ENCODE results near the gene HOXA13. TPM values are rescaled to one million over a fixed set of nuclear protein-coding genes. Genes with fewer than 3 reads are reported as not detected.

HOXA13 gene
- total RNA-seq, 1 donor from 2014 or later = 1.4 TPM

DNA sequence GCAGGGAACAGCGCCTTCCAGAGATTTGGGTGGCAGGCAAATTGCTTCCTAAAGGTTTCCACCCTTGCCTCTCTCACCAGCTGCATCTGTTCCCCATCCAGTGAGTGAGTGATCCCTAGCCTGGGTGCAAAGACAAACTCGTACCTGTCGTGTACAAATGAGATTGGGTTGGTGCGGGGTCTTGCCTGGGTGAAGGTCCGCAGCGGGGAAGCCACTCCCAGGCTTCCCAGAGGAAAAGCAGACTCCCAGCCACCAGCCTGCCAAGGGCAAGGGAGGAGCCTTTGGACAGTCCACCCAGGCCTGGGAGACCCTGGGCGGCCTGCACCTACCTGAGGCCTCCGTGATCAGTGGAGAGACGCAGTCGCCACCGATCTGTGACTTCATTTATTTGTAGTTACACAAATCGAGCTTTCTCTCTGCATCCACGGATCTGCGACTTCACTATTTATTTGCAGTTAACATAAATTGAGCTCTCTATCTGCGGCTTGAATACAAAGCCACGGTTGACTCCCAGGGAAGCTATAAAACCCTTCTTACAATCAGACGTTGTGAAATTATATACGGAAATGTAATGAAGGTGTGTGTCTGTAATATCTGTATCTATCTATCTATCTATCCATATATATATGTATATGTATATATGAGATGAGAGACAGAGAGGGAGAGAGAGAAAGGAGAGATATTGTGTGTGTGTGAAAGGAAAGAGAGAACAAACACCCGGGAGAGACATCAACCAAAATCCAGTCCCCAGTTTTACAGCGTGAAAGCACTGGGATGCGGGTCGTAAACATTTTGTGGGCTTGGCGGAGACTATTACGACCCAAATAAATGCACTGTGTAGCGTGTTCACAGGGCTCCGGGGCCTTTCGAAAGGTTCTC, 40.4 kb downstream of the HOXA13 start:
- DNase-seq = no peak

DNA sequence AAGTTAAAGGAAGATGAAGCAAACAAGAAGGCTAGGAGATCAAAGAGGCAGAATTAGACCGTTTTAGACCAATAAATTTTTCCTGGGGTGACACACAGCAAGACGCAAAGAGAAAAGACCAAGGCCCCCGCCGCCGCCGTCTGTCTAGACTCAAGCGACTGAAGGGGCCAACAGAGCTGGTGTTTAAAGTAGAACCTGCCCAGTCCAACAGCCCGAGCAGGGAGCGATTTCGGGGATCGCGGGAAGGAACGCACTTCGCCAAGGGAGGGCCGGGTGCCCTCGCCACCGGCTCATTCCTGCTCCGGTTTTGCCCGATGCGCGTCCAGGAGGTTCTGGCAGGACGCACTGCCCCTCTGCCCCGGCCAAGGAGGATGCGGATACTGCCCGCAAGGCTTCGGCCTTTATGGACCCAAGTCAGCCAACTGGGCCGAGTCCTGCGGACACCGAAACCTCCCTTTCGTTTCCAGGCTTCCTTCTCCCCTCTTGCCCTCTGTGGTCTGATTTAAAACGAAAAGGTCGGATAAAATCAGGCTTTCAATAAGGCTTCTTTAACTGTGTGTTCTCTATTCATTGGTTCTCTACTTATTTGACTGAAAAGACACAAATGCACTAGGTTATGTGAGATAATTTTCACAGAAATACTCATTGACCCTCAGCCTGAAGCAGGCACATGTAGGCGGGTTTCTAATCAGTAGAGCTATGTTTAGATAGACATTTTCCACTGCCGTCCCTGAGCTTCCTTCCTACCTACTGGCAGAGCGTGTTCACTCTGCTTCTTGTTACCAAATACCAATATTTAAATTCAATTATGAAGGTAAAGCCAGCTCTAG, 41.2 kb downstream of the HOXA13 start:
- DNase-seq = no peak

GRCh38 chr7:27157702-27158431, 42.0 kb downstream of the HOXA13 start:
- DNase-seq = no peak

DNA sequence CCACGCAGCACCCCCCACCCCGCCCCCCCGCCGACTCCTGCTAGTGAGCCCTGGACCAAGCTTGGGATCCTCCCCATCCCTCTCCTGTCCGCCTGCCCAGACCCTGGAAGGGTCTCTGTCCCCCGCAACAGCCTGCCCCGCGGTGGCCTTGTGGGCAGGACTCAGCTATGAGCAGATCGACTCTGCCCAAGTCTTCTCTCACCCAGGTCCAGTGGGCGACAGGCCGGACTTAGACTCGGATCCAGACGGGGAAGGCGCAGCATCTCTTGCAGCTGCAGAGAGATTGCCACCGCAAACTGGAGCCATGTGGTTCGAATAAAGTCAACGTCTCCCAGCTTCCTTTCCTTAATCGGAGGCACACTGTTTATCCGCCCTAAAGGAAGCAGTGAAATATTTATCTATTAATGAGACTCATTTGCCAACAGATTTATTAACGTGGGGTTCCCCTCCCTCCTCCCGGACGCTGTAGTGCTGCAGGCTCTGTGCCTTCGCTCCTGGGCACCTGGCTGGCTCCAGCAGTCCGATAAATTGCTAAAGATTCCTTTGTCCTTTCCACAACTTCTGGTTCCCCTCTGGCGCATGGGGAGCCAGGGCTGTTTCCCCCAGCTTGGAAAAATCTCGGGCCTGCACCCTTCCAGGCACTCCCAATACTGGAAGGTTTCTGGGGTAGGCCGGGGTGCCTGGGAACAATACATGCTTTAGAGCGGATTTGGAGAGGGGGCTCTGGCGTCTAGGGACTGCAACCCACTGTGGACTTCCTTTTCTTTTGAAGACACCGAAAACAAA, 42.8 kb downstream of the HOXA13 start:
- no peak for DNase-seq

- DNase-seq = no peak
Measured at GRCh38 chr7:27156508-27156898, 43.4 kb downstream of the HOXA13 start, which contains the start of gene HOXA7. Gene HOXA7, minus strand, starts transcription at chr7:27156675. Its CDS starts 130 bp downstream, at chr7:27156545.

GRCh38 chr7:27155816-27156507, 43.9 kb downstream of the HOXA13 start:
- no peak for DNase-seq

- no peak for DNase-seq
Measured at GRCh38 chr7:27154901-27155815, 44.7 kb downstream of the HOXA13 start.

DNA sequence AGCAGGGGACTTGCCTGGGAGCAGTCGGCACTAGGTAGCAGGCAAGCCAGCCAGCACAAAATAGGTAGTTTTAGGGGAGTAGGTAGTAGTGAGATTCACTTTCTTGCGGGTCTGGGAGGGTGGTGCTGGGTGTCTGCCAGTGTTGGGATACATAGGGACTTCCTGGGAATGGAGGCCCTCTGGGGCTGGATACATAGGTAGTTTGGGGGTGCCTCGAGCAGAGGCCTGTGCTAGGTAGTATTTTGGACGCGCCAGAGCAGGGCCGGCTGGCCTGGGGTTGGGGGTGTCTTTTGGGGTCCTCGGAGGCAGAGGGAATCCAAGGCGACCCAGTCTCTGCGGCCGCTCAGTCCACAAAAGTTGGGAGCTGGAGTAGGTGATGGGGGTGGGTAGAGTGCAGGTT, 45.5 kb downstream of the HOXA13 start:
- no peak for DNase-seq

GRCh38 chr7:27153526-27153925, 46.4 kb downstream of the HOXA13 start:
- no peak for DNase-seq

GRCh38 chr7:27152816-27153442, 47.0 kb downstream of the HOXA13 start:
- DNase-seq = no peak

DNA sequence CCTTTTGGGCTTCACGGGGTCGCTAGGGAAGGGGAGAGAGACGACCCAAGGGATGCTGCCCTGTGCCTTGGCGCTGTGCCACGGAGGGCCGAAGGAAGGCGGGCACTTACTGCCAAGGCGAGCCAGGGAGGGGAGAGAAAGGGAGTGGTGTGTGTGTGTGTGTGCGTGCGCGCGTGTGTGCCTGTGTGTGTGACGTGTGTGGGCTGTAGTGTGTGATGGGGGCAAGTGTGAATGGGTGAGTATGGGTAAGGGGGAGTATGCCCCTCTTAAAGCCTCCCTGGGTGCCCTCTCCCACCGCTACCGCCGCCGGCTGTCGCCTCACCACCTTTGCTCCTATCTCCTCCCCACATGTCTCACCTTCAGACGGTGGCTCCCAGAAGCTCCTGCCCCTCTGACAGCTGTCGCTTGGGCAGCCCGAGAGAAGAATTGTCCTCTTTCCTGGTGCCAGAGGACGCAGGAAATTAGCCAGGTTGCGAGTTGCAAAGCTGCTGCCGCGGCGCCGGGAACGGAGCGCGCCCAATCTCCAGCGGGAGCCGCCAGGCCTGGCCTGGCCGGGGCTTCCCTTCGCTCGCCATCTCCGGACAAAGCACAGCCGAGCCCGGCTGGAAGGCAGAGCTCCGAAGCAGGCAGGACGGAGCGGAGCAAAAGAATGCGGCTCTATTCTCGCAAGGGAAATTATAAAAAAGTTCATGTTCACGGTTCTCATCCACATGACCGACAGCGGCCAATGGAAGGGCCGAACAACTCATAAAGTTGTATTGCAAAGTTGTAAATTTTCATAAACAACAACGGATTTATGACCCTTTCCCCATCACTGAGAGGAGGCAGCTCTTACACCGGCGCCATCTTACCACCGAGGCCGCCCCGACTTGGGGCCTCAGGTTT, 47.7 kb downstream of the HOXA13 start, which contains the start of gene HOXA3:
HOXA3 (minus strand) TSS at position 653 of the 885 bp plus-strand sequence. CDS start 41,943 bp downstream, outside the sequence.
- DNase-seq = peak; percentile 62

- DNase-seq = no peak
Measured at GRCh38 chr7:27151341-27151930, 48.5 kb downstream of the HOXA13 start.

DNA sequence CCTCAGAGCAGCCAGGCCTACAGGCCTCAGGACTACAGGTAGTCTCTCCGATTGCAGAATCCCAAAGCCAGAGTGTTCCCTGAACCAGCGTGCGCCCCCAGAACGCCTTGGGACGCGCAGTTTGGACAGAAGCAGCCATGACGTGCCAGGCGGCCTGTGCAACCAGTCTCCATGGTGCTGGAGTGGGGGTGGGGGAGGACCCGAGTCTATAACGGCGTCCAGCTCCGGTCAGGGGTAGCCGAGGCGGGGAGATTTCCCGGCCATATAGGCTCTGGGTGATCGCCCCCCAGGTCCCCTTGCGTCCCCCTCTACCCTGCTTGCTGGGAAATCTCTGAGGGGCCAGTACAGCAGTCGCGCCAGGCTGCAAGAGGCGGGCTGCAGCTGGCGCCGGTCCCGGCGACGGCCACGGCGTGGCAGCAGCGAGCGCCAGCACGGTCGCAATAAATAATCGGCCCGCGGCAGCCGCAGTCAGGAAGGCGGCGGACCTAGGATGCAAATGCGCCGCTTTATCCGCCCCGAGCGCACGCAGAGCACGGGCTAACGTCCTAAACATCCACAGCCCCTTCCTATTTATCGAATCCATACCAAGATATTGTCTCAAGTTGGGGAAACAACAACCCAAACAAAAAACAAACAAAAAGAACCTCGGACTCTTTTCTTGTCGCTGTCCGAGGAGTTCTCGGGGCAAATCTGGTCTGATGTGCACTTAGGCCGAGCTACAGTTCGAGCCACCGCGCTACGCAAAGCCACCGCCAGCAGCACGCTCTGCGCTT, 49.1 kb downstream of the HOXA13 start:
- peak; percentile 73 for DNase-seq

- DNase-seq = no peak
Measured at GRCh38 chr7:27149842-27150567, 49.9 kb downstream of the HOXA13 start.

- DNase-seq = no peak
Measured at GRCh38 chr7:27148756-27149641, 50.9 kb downstream of the HOXA13 start.

Data from skin of body (tissue), 2 donors.